Endothelial cell (in vitro differentiated cells): ENCODE results near the gene ANGPTL7. TPM values are rescaled to one million over a fixed set of nuclear protein-coding genes. Genes with fewer than 3 reads are reported as not detected.

Experiments
- DNase-seq: peaks from one replicate; pipeline ENCODE4 v3.0.0; 2021; ENCODE audit warnings: low spot score
- H3K27ac Mint-ChIP-seq: one replicate; pipeline ENCODE4 v1.8.0; 2021; ENCODE audit warnings: mixed read lengths, inconsistent platforms; ENCODE audit not compliant: unreplicated experiment
- H3K27me3 Mint-ChIP-seq: one replicate; pipeline ENCODE4 v1.8.0; 2021; ENCODE audit warnings: mild to moderate bottlenecking, moderate library complexity, mixed read lengths, inconsistent platforms; ENCODE audit not compliant: unreplicated experiment
- H3K36me3 Mint-ChIP-seq: one replicate; pipeline ENCODE4 v1.8.0; 2021; ENCODE audit warnings: mild to moderate bottlenecking, low read depth, mixed read lengths, inconsistent platforms; ENCODE audit not compliant: unreplicated experiment
- H3K4me1 Mint-ChIP-seq: one replicate; pipeline ENCODE4 v1.8.0; 2021; ENCODE audit warnings: mild to moderate bottlenecking, mixed read lengths, inconsistent platforms; ENCODE audit not compliant: unreplicated experiment
- H3K4me3 Mint-ChIP-seq: one replicate; pipeline ENCODE4 v1.8.0; 2021; ENCODE audit warnings: mild to moderate bottlenecking, mixed read lengths, inconsistent platforms; ENCODE audit not compliant: unreplicated experiment
- H3K9me3 Mint-ChIP-seq: one replicate; pipeline ENCODE4 v1.8.0; 2021; ENCODE audit warnings: mixed read lengths, inconsistent platforms; ENCODE audit not compliant: unreplicated experiment
- CTCF ChIP-seq: fragments of 200-600 bp; sonication (generic); IDR thresholded peaks from one replicate; pipeline ENCODE4 v1.5.0; 2021; ENCODE audit warnings: antibody characterized with exemption; ENCODE audit not compliant: unreplicated experiment
- total RNA-seq: library from RNA; stranded (reverse); fragmentation: NEBNext Ultra II Directional; extraction: Animal tissue kit (Norgen Biotek cat#: 25700); gene quantifications from one replicate; pipeline ENCODE4 v1.2.1, GENCODE V29; 2021; ENCODE audit not compliant: unreplicated experiment

Gene ANGPTL7
- total RNA-seq, 1 donor from 2014 or later = not detected

GRCh38 chr1:11182884-11183283, 6.3 kb upstream of the ANGPTL7 start:
- Mint-ChIP-seq H3K4me3 (no peak overlapping the region), H3K27ac (no peak overlapping the region), H3K36me3 (peaks cover 4% of the 10 kb centered on the region), H3K27me3 (no peaks in the 10 kb centered on the region), H3K4me1 (peaks cover 5% of the 10 kb centered on the region), H3K9me3 (no peaks in the 10 kb centered on the region)
- no peak for DNase-seq
- TF ChIP-seq CTCF = no peak

GRCh38 chr1:11184973-11185372, 4.2 kb upstream of the ANGPTL7 start:
- peaks cover 5% of the 10 kb centered on the region for H3K4me1 Mint-ChIP-seq
- H3K27ac Mint-ChIP-seq = peak overlapping the region; percentile 70
- no peak for DNase-seq
- no peaks in the 10 kb centered on the region for H3K27me3 Mint-ChIP-seq
- no peak for TF ChIP-seq CTCF
- peaks cover 4% of the 10 kb centered on the region for H3K36me3 Mint-ChIP-seq
- no peak overlapping the region for H3K4me3 Mint-ChIP-seq
- H3K9me3 Mint-ChIP-seq = no peaks in the 10 kb centered on the region

GRCh38 chr1:11187000-11187399, 2.2 kb upstream of the ANGPTL7 start:
- no peak for DNase-seq
- Mint-ChIP-seq H3K4me1 (peaks cover 7% of the 10 kb centered on the region), H3K27me3 (no peaks in the 10 kb centered on the region), H3K4me3 (no peak overlapping the region), H3K36me3 (peaks cover 4% of the 10 kb centered on the region), H3K27ac (no peak overlapping the region), H3K9me3 (no peaks in the 10 kb centered on the region)
- TF ChIP-seq CTCF = no peak

- Mint-ChIP-seq H3K27ac (no peak overlapping the region), H3K9me3 (no peaks in the 10 kb centered on the region), H3K4me3 (no peak overlapping the region), H3K36me3 (peaks cover 4% of the 10 kb centered on the region), H3K4me1 (peaks cover 7% of the 10 kb centered on the region), H3K27me3 (no peaks in the 10 kb centered on the region)
- no peak for TF ChIP-seq CTCF
- no peak for DNase-seq
These were observed 1.7 kb upstream of the ANGPTL7 start for GRCh38 chr1:11187494-11187893.

- Mint-ChIP-seq H3K4me1 (peaks cover 7% of the 10 kb centered on the region), H3K4me3 (no peak overlapping the region), H3K9me3 (no peaks in the 10 kb centered on the region), H3K27me3 (no peaks in the 10 kb centered on the region), H3K36me3 (peaks cover 8% of the 10 kb centered on the region), H3K27ac (no peak overlapping the region)
- TF ChIP-seq CTCF = no peak
- no peak for DNase-seq
These were observed 1.2 kb upstream of the ANGPTL7 start for GRCh38 chr1:11187931-11188330.
